SW480 (cell line): ENCODE data around the gene IPO7.

ENCODE experiments used
- DNase-seq: peaks from one replicate; pipeline ENCODE4 v3.0.0-alpha.2; 2016; ENCODE audit warnings: low spot score

Gene IPO7

DNA sequence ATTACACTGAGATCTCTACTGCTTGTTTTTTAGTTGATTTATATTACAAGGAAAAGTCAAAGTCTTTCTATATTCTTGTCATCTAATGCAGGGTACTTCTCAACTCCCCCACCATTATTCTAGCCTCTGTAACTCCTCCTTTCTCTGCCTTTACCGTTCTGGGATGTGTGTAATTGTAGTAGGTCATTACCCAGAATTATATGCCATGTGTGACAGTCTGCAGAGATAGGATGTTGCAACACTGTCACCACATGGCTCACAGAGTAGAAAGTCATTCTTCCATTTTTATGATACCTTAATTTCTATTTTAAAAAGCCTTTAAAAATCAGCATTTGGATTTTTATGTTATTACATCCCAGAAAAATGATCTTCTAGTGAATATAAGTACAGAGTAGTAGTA lies 109.0 kb downstream of the IPO7 start:
- DNase-seq = no peak

DNA sequence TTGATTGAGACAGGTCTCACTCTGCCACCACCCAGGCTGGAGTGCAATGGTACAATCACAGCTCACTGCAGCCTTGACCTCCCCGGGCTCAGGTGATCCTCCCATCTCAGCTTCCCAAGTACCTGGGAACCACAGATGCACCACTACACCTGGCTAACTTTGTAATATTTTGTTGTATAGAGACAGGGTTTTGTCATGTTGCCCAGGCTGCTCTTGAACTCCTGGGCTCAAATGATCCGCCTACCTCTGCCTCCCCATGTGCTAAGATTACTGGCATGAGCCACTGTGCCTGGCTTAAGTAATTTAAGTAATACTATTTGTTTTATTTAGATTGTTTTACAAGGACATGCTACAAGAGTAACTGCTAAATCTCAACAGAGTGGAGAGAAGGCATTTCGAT lies 109.9 kb downstream of the IPO7 start:
- no peak for DNase-seq

DNA sequence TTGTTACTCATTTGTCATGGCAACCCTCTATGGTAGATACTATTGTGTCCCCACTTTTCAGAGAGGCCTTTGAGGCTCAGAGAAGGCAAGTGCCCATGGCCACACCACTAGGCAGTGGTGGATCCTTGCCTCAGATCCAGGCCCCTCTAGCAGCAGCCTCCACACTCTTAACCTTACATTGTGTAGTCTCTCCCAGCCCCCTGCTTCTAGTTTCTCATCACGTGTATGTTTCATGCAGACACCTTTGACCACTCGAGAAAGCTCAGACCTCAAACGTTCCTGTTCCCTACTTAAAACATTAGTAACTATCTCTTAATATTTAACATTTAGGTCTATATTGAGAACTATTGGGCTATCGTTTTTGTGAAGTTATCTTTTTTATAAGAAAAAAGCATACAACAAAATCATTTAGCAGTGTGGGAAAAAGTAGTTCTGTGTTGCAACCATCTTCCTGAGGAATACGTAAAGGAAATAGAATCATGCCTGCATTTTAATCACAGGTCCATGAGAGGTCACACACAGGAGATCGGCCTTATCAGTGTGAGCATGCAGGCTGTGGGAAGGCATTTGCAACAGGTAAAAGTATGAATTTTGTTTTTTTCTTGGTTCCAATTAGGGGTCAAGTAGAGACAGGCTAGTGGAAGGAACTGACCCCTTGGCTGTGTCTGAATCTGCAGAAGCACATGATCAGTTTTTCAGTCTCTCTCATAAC lies 111.5 kb downstream of the IPO7 start:
- no peak for DNase-seq
